ENCODE measurements around the gene ARG1.
"Not testable (repeated sequence)": the region's sequence is repeated elsewhere in the genome, so short reads cannot be mapped to it uniquely, and the experiment has no call there.

ARG1 gene

GRCh38 chr6:131572686-131573415 is at the start of gene ARG1:
TSS of gene ARG1 (plus strand) at chr6:131573226. CDS start at chr6:131573283, 57 bp downstream.
- Histone ChIP-seq H3K9me3 (ENCODE audit: control insufficient read depth in 1 of 2, low read length in 2 of 2) (no peaks in the 10 kb centered on the region), H3K9ac (ENCODE audit: low read depth in 1 of 2, low read length in 2 of 2) (no peak within 1 kb of the TSS), H3K27me3 (ENCODE audit: control insufficient read depth in 1 of 2, insufficient read depth in 2 of 2, low read length in 2 of 2) (no peaks in the 10 kb centered on the region), H3K4me3 (ENCODE audit: low read depth in 1 of 2, low read length in 2 of 2) (no peak within 1 kb of the TSS), H3K36me3 (ENCODE audit: control insufficient read depth in 1 of 2, insufficient read depth in 2 of 2, low read length in 2 of 2) (peaks cover 7 to 8% of the 10 kb centered on the region in 2 donors), H3K4me1 (ENCODE audit: control insufficient read depth in 1 of 2, insufficient read depth in 2 of 2, low read length in 2 of 2) (no peaks in the 10 kb centered on the region), H3K27ac (ENCODE audit: low read depth, low read length) (no peak within 1 kb of the TSS)

GRCh38 chr6:131523988-131524673 is 48.9 kb upstream of the ARG1 start:
- Histone ChIP-seq H3K4me3 (ENCODE audit: low read depth in 1 of 2, low read length in 2 of 2) (no peak overlapping the region), H3K27ac (ENCODE audit: low read depth, low read length) (no peak overlapping the region), H3K36me3 (ENCODE audit: control insufficient read depth in 1 of 2, insufficient read depth in 2 of 2, low read length in 2 of 2) (no peaks in the 10 kb centered on the region), H3K4me1 (ENCODE audit: control insufficient read depth in 1 of 2, insufficient read depth in 2 of 2, low read length in 2 of 2) (no peaks in the 10 kb centered on the region), H3K9me3 (ENCODE audit: control insufficient read depth in 1 of 2, low read length in 2 of 2) (no peaks in the 10 kb centered on the region), H3K9ac (ENCODE audit: low read depth in 1 of 2, low read length in 2 of 2) (no peak overlapping the region), H3K27me3 (ENCODE audit: control insufficient read depth in 1 of 2, insufficient read depth in 2 of 2, low read length in 2 of 2) (no peaks in the 10 kb centered on the region)

- Histone ChIP-seq H3K9me3 (ENCODE audit: control insufficient read depth in 1 of 2, low read length in 2 of 2) (no peaks in the 10 kb centered on the region), H3K4me1 (ENCODE audit: control insufficient read depth in 1 of 2, insufficient read depth in 2 of 2, low read length in 2 of 2) (no peaks in the 10 kb centered on the region), H3K4me3 (ENCODE audit: low read depth in 1 of 2, low read length in 2 of 2) (no peak overlapping the region), H3K27ac (ENCODE audit: low read depth, low read length) (no peak overlapping the region), H3K27me3 (ENCODE audit: control insufficient read depth in 1 of 2, insufficient read depth in 2 of 2, low read length in 2 of 2) (no peaks in the 10 kb centered on the region), H3K36me3 (ENCODE audit: control insufficient read depth in 1 of 2, insufficient read depth in 2 of 2, low read length in 2 of 2) (no peaks in the 10 kb centered on the region), H3K9ac (ENCODE audit: low read depth in 1 of 2, low read length in 2 of 2) (no peak overlapping the region)
Measured at GRCh38 chr6:131524695-131525336, 48.2 kb upstream of the ARG1 start.

- H3K9me3 ChIP-seq (ENCODE audit: control insufficient read depth in 1 of 2, low read length in 2 of 2); H3K27me3 ChIP-seq (ENCODE audit: control insufficient read depth in 1 of 2, insufficient read depth in 2 of 2, low read length in 2 of 2); H3K36me3 ChIP-seq (ENCODE audit: control insufficient read depth in 1 of 2, insufficient read depth in 2 of 2, low read length in 2 of 2); H3K4me3 ChIP-seq (ENCODE audit: low read depth in 1 of 2, low read length in 2 of 2); H3K27ac ChIP-seq (ENCODE audit: low read depth, low read length); H3K9ac ChIP-seq (ENCODE audit: low read depth in 1 of 2, low read length in 2 of 2); H3K4me1 ChIP-seq (ENCODE audit: control insufficient read depth in 1 of 2, insufficient read depth in 2 of 2, low read length in 2 of 2): not testable (repeated sequence)
Measured at GRCh38 chr6:131530936-131531335, 42.1 kb upstream of the ARG1 start.

- not testable (repeated sequence) for H3K9ac ChIP-seq (ENCODE audit: low read depth in 1 of 2, low read length in 2 of 2); H3K4me1 ChIP-seq (ENCODE audit: control insufficient read depth in 1 of 2, insufficient read depth in 2 of 2, low read length in 2 of 2); H3K27me3 ChIP-seq (ENCODE audit: control insufficient read depth in 1 of 2, insufficient read depth in 2 of 2, low read length in 2 of 2); H3K9me3 ChIP-seq (ENCODE audit: control insufficient read depth in 1 of 2, low read length in 2 of 2); H3K27ac ChIP-seq (ENCODE audit: low read depth, low read length); H3K4me3 ChIP-seq (ENCODE audit: low read depth in 1 of 2, low read length in 2 of 2); H3K36me3 ChIP-seq (ENCODE audit: control insufficient read depth in 1 of 2, insufficient read depth in 2 of 2, low read length in 2 of 2)
Measured at GRCh38 chr6:131531681-131532080, 41.3 kb upstream of the ARG1 start.

GRCh38 chr6:131532580-131533039 is 40.4 kb upstream of the ARG1 start:
- Histone ChIP-seq H3K4me3 (ENCODE audit: low read depth in 1 of 2, low read length in 2 of 2) (no peak overlapping the region), H3K27me3 (ENCODE audit: control insufficient read depth in 1 of 2, insufficient read depth in 2 of 2, low read length in 2 of 2) (no peaks in the 10 kb centered on the region), H3K36me3 (ENCODE audit: control insufficient read depth in 1 of 2, insufficient read depth in 2 of 2, low read length in 2 of 2) (no peaks in the 10 kb centered on the region), H3K27ac (ENCODE audit: low read depth, low read length) (no peak overlapping the region), H3K9me3 (ENCODE audit: control insufficient read depth in 1 of 2, low read length in 2 of 2) (no peaks in the 10 kb centered on the region), H3K4me1 (ENCODE audit: control insufficient read depth in 1 of 2, insufficient read depth in 2 of 2, low read length in 2 of 2) (peaks cover 0 to 6% of the 10 kb centered on the region in 2 donors), H3K9ac (ENCODE audit: low read depth in 1 of 2, low read length in 2 of 2) (no peak overlapping the region)

GRCh38 chr6:131538615-131539014 is 34.4 kb upstream of the ARG1 start:
- H3K27me3 ChIP-seq (ENCODE audit: control insufficient read depth in 1 of 2, insufficient read depth in 2 of 2, low read length in 2 of 2); H3K4me1 ChIP-seq (ENCODE audit: control insufficient read depth in 1 of 2, insufficient read depth in 2 of 2, low read length in 2 of 2); H3K4me3 ChIP-seq (ENCODE audit: low read depth in 1 of 2, low read length in 2 of 2); H3K9me3 ChIP-seq (ENCODE audit: control insufficient read depth in 1 of 2, low read length in 2 of 2); H3K27ac ChIP-seq (ENCODE audit: low read depth, low read length); H3K36me3 ChIP-seq (ENCODE audit: control insufficient read depth in 1 of 2, insufficient read depth in 2 of 2, low read length in 2 of 2); H3K9ac ChIP-seq (ENCODE audit: low read depth in 1 of 2, low read length in 2 of 2): not testable (repeated sequence)

- H3K27me3 ChIP-seq (ENCODE audit: control insufficient read depth in 1 of 2, insufficient read depth in 2 of 2, low read length in 2 of 2) = no peaks in the 10 kb centered on the region
- no peaks in the 10 kb centered on the region for H3K9me3 ChIP-seq (ENCODE audit: control insufficient read depth in 1 of 2, low read length in 2 of 2)
- no peak overlapping the region for H3K9ac ChIP-seq (ENCODE audit: low read depth in 1 of 2, low read length in 2 of 2)
- H3K36me3 ChIP-seq (ENCODE audit: control insufficient read depth in 1 of 2, insufficient read depth in 2 of 2, low read length in 2 of 2) = no peaks in the 10 kb centered on the region
- no peak overlapping the region for H3K27ac ChIP-seq (ENCODE audit: low read depth, low read length)
- H3K4me1 ChIP-seq (ENCODE audit: control insufficient read depth in 1 of 2, insufficient read depth in 2 of 2, low read length in 2 of 2) = no peaks in the 10 kb centered on the region
- H3K4me3 ChIP-seq (ENCODE audit: low read depth in 1 of 2, low read length in 2 of 2) = no peak overlapping the region
Measured at GRCh38 chr6:131545317-131545716, 27.7 kb upstream of the ARG1 start.

- Histone ChIP-seq H3K36me3 (ENCODE audit: control insufficient read depth in 1 of 2, insufficient read depth in 2 of 2, low read length in 2 of 2) (no peaks in the 10 kb centered on the region), H3K27ac (ENCODE audit: low read depth, low read length) (no peak overlapping the region), H3K27me3 (ENCODE audit: control insufficient read depth in 1 of 2, insufficient read depth in 2 of 2, low read length in 2 of 2) (no peaks in the 10 kb centered on the region), H3K4me3 (ENCODE audit: low read depth in 1 of 2, low read length in 2 of 2) (no peak overlapping the region), H3K4me1 (ENCODE audit: control insufficient read depth in 1 of 2, insufficient read depth in 2 of 2, low read length in 2 of 2) (no peaks in the 10 kb centered on the region), H3K9me3 (ENCODE audit: control insufficient read depth in 1 of 2, low read length in 2 of 2) (no peaks in the 10 kb centered on the region), H3K9ac (ENCODE audit: low read depth in 1 of 2, low read length in 2 of 2) (no peak overlapping the region)
Measured at GRCh38 chr6:131547488-131547887, 25.5 kb upstream of the ARG1 start.

- no peak overlapping the region for H3K9ac ChIP-seq (ENCODE audit: low read depth in 1 of 2, low read length in 2 of 2)
- H3K27ac ChIP-seq (ENCODE audit: low read depth, low read length) = no peak overlapping the region
- H3K4me3 ChIP-seq (ENCODE audit: low read depth in 1 of 2, low read length in 2 of 2) = no peak overlapping the region
- no peaks in the 10 kb centered on the region for H3K27me3 ChIP-seq (ENCODE audit: control insufficient read depth in 1 of 2, insufficient read depth in 2 of 2, low read length in 2 of 2)
- no peaks in the 10 kb centered on the region for H3K9me3 ChIP-seq (ENCODE audit: control insufficient read depth in 1 of 2, low read length in 2 of 2)
- no peaks in the 10 kb centered on the region for H3K4me1 ChIP-seq (ENCODE audit: control insufficient read depth in 1 of 2, insufficient read depth in 2 of 2, low read length in 2 of 2)
- no peaks in the 10 kb centered on the region for H3K36me3 ChIP-seq (ENCODE audit: control insufficient read depth in 1 of 2, insufficient read depth in 2 of 2, low read length in 2 of 2)
Measured at GRCh38 chr6:131548441-131548840, 24.6 kb upstream of the ARG1 start.
